GM12878 (cell line): ENCODE data around the gene KARS1. TPM values are rescaled to one million over a fixed set of nuclear protein-coding genes. Genes with fewer than 3 reads are reported as not detected.

ENCODE experiments used
- ATAC-seq: fragments of 200-7000 bp; cut with Tn5 transposase; 3 replicates; pipeline ENCODE4 v1.9.1; 2020; ENCODE audit warnings: mild to moderate bottlenecking, moderate library complexity
- BruUV-seq: library from RNA; stranded (reverse); fragments of 400-500 nt; replicated peaks from 2 replicates; lab custom pipeline; 2021; lab: Mats Ljungman, UMichigan
- CTCF ChIA-PET: fragments of 300-600 bp; sonication (Branson Sonifier 250); formaldehyde crosslinking; extraction: SDS; loops from one replicate; lab custom pipeline; 2021; ENCODE audit warnings: inconsistent platforms; lab: Yijun Ruan, JAX
- POLR2A ChIA-PET: fragments of 350-600 bp; formaldehyde crosslinking; extraction: SDS; loops from one replicate; lab custom pipeline; 2021; ENCODE audit warnings: inconsistent platforms; lab: Charles Lee
- RAD21 ChIA-PET: fragments of 300-600 bp; sonication (Branson Sonifier 250); formaldehyde crosslinking; loops from one replicate; lab custom pipeline; 2023; ENCODE audit warnings: antibody characterized with exemption; ENCODE audit not compliant: unreplicated experiment; lab: Charles Lee
- SMC1A ChIA-PET: fragments of 300-600 bp; sonication (Branson Sonifier 250); formaldehyde crosslinking; loops from one replicate; lab custom pipeline; 2023; ENCODE audit not compliant: unreplicated experiment, uncharacterized antibody; lab: Charles Lee
- DNase-seq: peaks from one replicate; pipeline ENCODE4 v3.0.0-alpha.2; 2011; ENCODE audit warnings: low read depth, low spot score
- FAIRE-seq: peaks from 3 replicates; lab custom pipeline; 2011; peaks lifted over from hg19 to GRCh38; lab: Jason Lieb, UNC
- H2AFZ ChIP-seq: 2 replicates; pipeline ENCODE4 v1.6.0; 2011; ENCODE audit warnings: low read depth, low read length, control low read depth; ENCODE audit not compliant: control insufficient read depth
- H3K27ac ChIP-seq: 2 replicates; pipeline ENCODE4 v1.5.1; 2011; ENCODE audit warnings: control low read depth; ENCODE audit not compliant: control insufficient read depth, insufficient read depth
- H3K27me3 ChIP-seq, 2 experiments: replicated peaks in 1 of 2; 2 replicates each; pipeline versions ENCODE4 v1.6.0 to v1.6.1; 2011; ENCODE audit warnings: low read length in 1 of 2; ENCODE audit not compliant: control insufficient read depth in 2 of 2, insufficient read depth in 2 of 2
- H3K36me3 ChIP-seq, 2 experiments: 2 replicates each; pipeline ENCODE4 v1.5.1; 2011; ENCODE audit warnings: low read length in 1 of 2; ENCODE audit not compliant: control insufficient read depth in 2 of 2, insufficient read depth in 2 of 2
- H3K4me1 ChIP-seq: 2 replicates; pipeline ENCODE4 v1.6.1; 2011; ENCODE audit warnings: mild to moderate bottlenecking, low read length, moderate library complexity, mixed read lengths; ENCODE audit not compliant: control insufficient read depth, insufficient read depth
- H3K4me2 ChIP-seq: 2 replicates; pipeline ENCODE4 v1.6.0; 2011; ENCODE audit warnings: control low read depth; ENCODE audit not compliant: control insufficient read depth, insufficient read depth
- H3K4me3 ChIP-seq: fragments of 200-600 bp; sonication (generic); 2 replicates; pipeline ENCODE4 v1.5.1; 2016
- H3K79me2 ChIP-seq: 2 replicates; pipeline ENCODE4 v1.6.0; 2011; ENCODE audit warnings: low read length; ENCODE audit not compliant: control insufficient read depth, insufficient read depth
- H3K9ac ChIP-seq: 2 replicates; pipeline ENCODE4 v1.8.0; 2011; ENCODE audit warnings: low read length, control low read depth, mixed read lengths; ENCODE audit not compliant: control insufficient read depth, insufficient read depth
- H3K9me3 ChIP-seq: replicated peaks from 3 replicates; pipeline ENCODE4 v1.5.1; 2011; ENCODE audit warnings: mild to moderate bottlenecking, low read length; ENCODE audit not compliant: control insufficient read depth, insufficient read depth
- H4K20me1 ChIP-seq: 2 replicates; pipeline ENCODE4 v1.6.0; 2011; ENCODE audit not compliant: control insufficient read depth, insufficient read depth
- DPF2 ChIP-seq: fragments of 450-650 bp; IDR thresholded peaks from 2 replicates; pipeline ENCODE4 v1.6.1; 2017; ENCODE audit warnings: mild to moderate bottlenecking
- HDAC6 ChIP-seq: fragments of 200-600 bp; sonication (generic); IDR thresholded peaks from one replicate; pipeline ENCODE4 v1.8.0; 2017; ENCODE audit warnings: antibody characterized with exemption; ENCODE audit not compliant: unreplicated experiment
- IKZF1 ChIP-seq: fragments of 450-650 bp; conservative IDR thresholded peaks from 2 replicates; pipeline ENCODE4 v1.6.1; 2017; ENCODE audit warnings: antibody characterized with exemption, mild to moderate bottlenecking
- IRF4 ChIP-seq: IDR thresholded peaks from 2 replicates; pipeline ENCODE4 v1.6.1; 2011; ENCODE audit warnings: low read depth, low read length
- IRF5 ChIP-seq: fragments of 450-650 bp; IDR thresholded peaks from 2 replicates; pipeline ENCODE4 v1.6.1; 2017; ENCODE audit warnings: borderline replicate concordance
- MLLT1 ChIP-seq: fragments of 450-650 bp; IDR thresholded peaks from 2 replicates; pipeline ENCODE4 v1.6.1; 2016; ENCODE audit warnings: mild to moderate bottlenecking
- MTA2 ChIP-seq: fragments of 450-650 bp; IDR thresholded peaks from 2 replicates; pipeline ENCODE4 v1.6.1; 2016; ENCODE audit warnings: low read depth, mild to moderate bottlenecking, moderate library complexity
- PAX5 ChIP-seq: IDR thresholded peaks from 2 replicates; pipeline ENCODE4 v1.6.1; 2011; ENCODE audit warnings: low read depth, low read length, borderline replicate concordance
- ZNF207 ChIP-seq: fragments of 450-650 bp; IDR thresholded peaks from 2 replicates; pipeline ENCODE4 v1.6.1; 2014; ENCODE audit warnings: antibody characterized with exemption, mild to moderate bottlenecking, borderline replicate concordance
- ZZZ3 ChIP-seq: IDR thresholded peaks from 2 replicates; pipeline ENCODE4 v1.6.1; 2011; ENCODE audit warnings: low read depth; ENCODE audit not compliant: control insufficient read depth, insufficient read length
- WGBS: methylation state at CpG from one replicate; pipeline ENCODE4 v1.1.6; 2016; ENCODE audit warnings: low lambda C conversion rate; ENCODE audit not compliant: insufficient replicate concordance, insufficient coverage; ENCODE audit errors: missing lambda C conversion rate; 5-methylcytosine and 5-hydroxymethylcytosine counted together
- in situ Hi-C: fragments of 300-500 bp; cut with MboI; formaldehyde crosslinking; loops from 9 replicates; pipeline ENCODE4 v1.14.3; 2018; ENCODE audit warnings: mixed read lengths
- intact Hi-C: fragments of 100-400 bp; cut with micrococcal nuclease; formaldehyde crosslinking; loops from one replicate; pipeline ENCODE4 v1.14.2; 2022; ENCODE audit not compliant: unreplicated experiment
- polyA plus RNA-seq, 11 experiments: library from polyadenylated mRNA; depleted of rRNA in 4 of 11; unstranded in 6 of 11; stranded (reverse) in 5 of 11; fragments of >200 nt; fragmentation: Nextera tagmentation in 4 of 11; fragmentation: Illumina TruSeq in 1 of 11; extraction: Ambion mirVana in 4 of 11; extraction: Trizol in 1 of 11; gene quantifications; 1 replicate in 1 of 11; 2 replicates in 10 of 11; pipeline versions ENCODE4 v1.2.1 to v1.2.3, GENCODE V29; 2011 to 2016; ENCODE audit warnings: inconsistent platforms in 2 of 11, missing spikeins in 2 of 11, low read depth in 1 of 11
- total RNA-seq, 4 experiments: library from RNA; depleted of rRNA in 3 of 4; stranded (reverse); fragments of >200 nt in 3 of 4; fragmentation: Illumina TruSeq in 1 of 4; extraction: Trizol in 1 of 4; gene quantifications; 2 replicates each; pipeline versions ENCODE4 v1.2.1 to v1.2.3, GENCODE V29; 2013 to 2021

KARS1 gene
- total and polyA plus RNA-seq, 10 of the 15 experiments (the other 5 are each of a cell fraction or from before 2014, with no cell fraction given), result 187 to 312 (median 211) TPM

GRCh38 chr16:75682308-75682707, 34.8 kb upstream of the KARS1 start:
- no peak overlapping the region for H3K4me2 ChIP-seq
- ChIA-PET SMC1A (no interaction called here), POLR2A (no interaction called here), RAD21 (no interaction called here), CTCF (no interaction called here)
- in situ Hi-C loops, result no loop called here
- no peak overlapping the region for H3K4me3 ChIP-seq
- no peaks in the 10 kb centered on the region for H3K4me1 ChIP-seq
- BruUV-seq, result no TSS peak
- H4K20me1 ChIP-seq, result no peaks in the 10 kb centered on the region
- H3K36me3 ChIP-seq, result no peaks in the 10 kb centered on the region
- no peaks in the 10 kb centered on the region for H3K9me3 ChIP-seq
- H3K27ac ChIP-seq, result no peak overlapping the region
- H3K79me2 ChIP-seq, result no peaks in the 10 kb centered on the region
- no peaks in the 10 kb centered on the region for H3K27me3 ChIP-seq
- no peak for ATAC-seq
- TF ChIP-seq MLLT1, result no peak
- no peak for TF ChIP-seq IRF5
- no peak for TF ChIP-seq DPF2
- TF ChIP-seq PAX5, result no peak
- no peak for TF ChIP-seq ZNF207
- TF ChIP-seq HDAC6, result no peak
- TF ChIP-seq IRF4, result no peak
- TF ChIP-seq IKZF1, result no peak
- no peak for TF ChIP-seq ZZZ3
- no peak for TF ChIP-seq MTA2
- TF ChIP-seq, all 136 proteins: peak for 0
- Histone ChIP-seq H3K9ac (no peak overlapping the region), H2AFZ (no peak overlapping the region)
- WGBS, result 69% methylated on average over 12 of the region's 14 CpGs
- intact Hi-C loops, result no loop called here
- DNase-seq (no peak), FAIRE-seq (no peak)
